Endodermal cell (in vitro differentiated cells): ENCODE results near the gene GLIS1. TPM values are rescaled to one million over a fixed set of nuclear protein-coding genes. Genes with fewer than 3 reads are reported as not detected.
A peak's percentile ranks its signal among the peaks of the same experiment; 100 is the strongest.

ENCODE experiments used
- DNase-seq: peaks from one replicate; pipeline ENCODE4 v3.0.0-alpha.2; 2017
- H3K27ac ChIP-seq: 2 replicates; pipeline ENCODE4 v1.5.1; 2013; ENCODE audit warnings: mild to moderate bottlenecking, low read depth, low read length, moderate library complexity
- H3K27me3 ChIP-seq: 2 replicates; pipeline ENCODE4 v1.6.1; 2013; ENCODE audit warnings: mild to moderate bottlenecking, low read length, moderate library complexity; ENCODE audit not compliant: insufficient read depth, control insufficient read depth, poor library complexity, severe bottlenecking
- H3K36me3 ChIP-seq: 2 replicates; pipeline ENCODE4 v1.7.0; 2013; ENCODE audit warnings: mild to moderate bottlenecking, low read length, moderate library complexity; ENCODE audit not compliant: control insufficient read depth, insufficient read depth
- H3K4me1 ChIP-seq: one replicate; pipeline ENCODE4 v1.7.0; 2013; ENCODE audit warnings: low read length; ENCODE audit not compliant: control insufficient read depth, insufficient read depth
- H3K4me3 ChIP-seq: 2 replicates; pipeline ENCODE4 v1.5.1; 2013; ENCODE audit warnings: mild to moderate bottlenecking, low read length, moderate library complexity
- H3K9ac ChIP-seq: 2 replicates; pipeline ENCODE4 v1.6.1; 2013; ENCODE audit warnings: mild to moderate bottlenecking, low read length, moderate library complexity; ENCODE audit not compliant: poor library complexity, severe bottlenecking; ENCODE audit errors: extremely low read depth
- H3K9me3 ChIP-seq: 2 replicates; pipeline ENCODE4 v1.6.1; 2013; ENCODE audit warnings: mild to moderate bottlenecking, low read length, moderate library complexity; ENCODE audit not compliant: control insufficient read depth
- H3K27ac Mint-ChIP-seq: 2 replicates; pipeline ENCODE4 v1.8.0; 2020; ENCODE audit warnings: mixed read lengths
- H3K27me3 Mint-ChIP-seq: 2 replicates; pipeline ENCODE4 v1.8.0; 2021; ENCODE audit warnings: mild to moderate bottlenecking, mixed read lengths; ENCODE audit not compliant: insufficient read depth
- H3K36me3 Mint-ChIP-seq: 2 replicates; pipeline ENCODE4 v1.8.0; 2020; ENCODE audit warnings: low read depth, mixed read lengths
- H3K4me1 Mint-ChIP-seq: 2 replicates; pipeline ENCODE4 v1.8.0; 2020; ENCODE audit warnings: mixed read lengths
- H3K4me3 Mint-ChIP-seq: 2 replicates; pipeline ENCODE4 v1.8.0; 2020; ENCODE audit warnings: mild to moderate bottlenecking, moderate library complexity, mixed read lengths
- H3K9me3 Mint-ChIP-seq: 2 replicates; pipeline ENCODE4 v1.8.0; 2020; ENCODE audit warnings: mild to moderate bottlenecking, mixed read lengths
- WGBS, 2 experiments: methylation state at CpG; one replicate each; pipeline versions ENCODE4 v1.1.5 to v1.1.7; 2013; ENCODE audit warnings: missing lambda C conversion rate in 2 of 2, mixed read lengths in 1 of 2; ENCODE audit not compliant: insufficient coverage in 1 of 2, insufficient read length in 1 of 2; 5-methylcytosine and 5-hydroxymethylcytosine counted together
- total RNA-seq, 2 donors: library from RNA; stranded (reverse); fragmentation: NEBNext Ultra II Directional in 1 of 2; extraction: Animal tissue kit (Norgen Biotek cat#: 25700) in 1 of 2; gene quantifications; 2 replicates in 1 of 2; 3 replicates in 1 of 2; pipeline ENCODE4 v1.2.1, GENCODE V29; 2021
- TF ChIP-seq, protein P1 (sequence below): fragments of 200-600 bp; sonication (generic); conservative IDR thresholded peaks from 2 replicates; pipeline ENCODE4 v1.5.0; 2021; ENCODE audit warnings: antibody characterized with exemption, mild to moderate bottlenecking

The GLIS1 gene
- total RNA-seq, 2 donors from 2014 or later, result 2.1 to 3.9 TPM

DNA sequence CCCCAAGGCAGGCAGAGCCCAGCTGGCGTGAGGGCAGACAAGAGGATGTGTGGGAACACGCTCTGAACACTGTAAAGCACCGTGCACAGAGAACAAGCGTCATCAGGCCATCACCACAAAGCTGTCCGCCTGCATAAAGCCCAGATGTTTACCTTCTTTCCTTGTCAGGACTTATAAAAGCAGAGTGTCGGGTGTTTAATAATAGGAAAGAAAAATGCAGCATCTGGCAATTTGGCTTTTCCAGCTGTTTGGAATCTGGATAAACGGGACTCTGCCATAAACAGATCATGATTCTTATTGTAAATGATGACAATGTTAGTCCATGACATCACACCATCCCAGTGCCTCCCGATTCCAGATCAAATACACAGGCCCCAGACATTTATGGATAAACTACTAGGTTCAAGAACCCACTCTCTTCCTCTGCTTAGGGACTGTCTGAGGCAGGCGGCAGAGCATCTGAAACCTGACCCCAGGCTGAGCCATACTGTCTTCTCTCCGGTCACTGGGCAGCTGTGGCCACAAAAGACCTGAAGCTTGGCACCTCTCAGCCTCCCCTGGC is 4.2 kb downstream of the GLIS1 start:
- Mint-ChIP-seq H3K27me3 (peaks cover 30% of the 10 kb centered on the region), H3K4me1 (peaks cover 20% of the 10 kb centered on the region), H3K9me3 (no peaks in the 10 kb centered on the region), H3K4me3 (no peak overlapping the region), H3K36me3 (no peaks in the 10 kb centered on the region), H3K27ac (no peak overlapping the region)
- H3K27ac ChIP-seq, result no peak overlapping the region
- no peaks in the 10 kb centered on the region for H3K36me3 ChIP-seq
- TF ChIP-seq, protein P1, sequence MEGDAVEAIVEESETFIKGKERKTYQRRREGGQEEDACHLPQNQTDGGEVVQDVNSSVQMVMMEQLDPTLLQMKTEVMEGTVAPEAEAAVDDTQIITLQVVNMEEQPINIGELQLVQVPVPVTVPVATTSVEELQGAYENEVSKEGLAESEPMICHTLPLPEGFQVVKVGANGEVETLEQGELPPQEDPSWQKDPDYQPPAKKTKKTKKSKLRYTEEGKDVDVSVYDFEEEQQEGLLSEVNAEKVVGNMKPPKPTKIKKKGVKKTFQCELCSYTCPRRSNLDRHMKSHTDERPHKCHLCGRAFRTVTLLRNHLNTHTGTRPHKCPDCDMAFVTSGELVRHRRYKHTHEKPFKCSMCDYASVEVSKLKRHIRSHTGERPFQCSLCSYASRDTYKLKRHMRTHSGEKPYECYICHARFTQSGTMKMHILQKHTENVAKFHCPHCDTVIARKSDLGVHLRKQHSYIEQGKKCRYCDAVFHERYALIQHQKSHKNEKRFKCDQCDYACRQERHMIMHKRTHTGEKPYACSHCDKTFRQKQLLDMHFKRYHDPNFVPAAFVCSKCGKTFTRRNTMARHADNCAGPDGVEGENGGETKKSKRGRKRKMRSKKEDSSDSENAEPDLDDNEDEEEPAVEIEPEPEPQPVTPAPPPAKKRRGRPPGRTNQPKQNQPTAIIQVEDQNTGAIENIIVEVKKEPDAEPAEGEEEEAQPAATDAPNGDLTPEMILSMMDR, result no peak
- H3K9ac ChIP-seq, result no peak overlapping the region
- DNase-seq, result peak; percentile 65
- no peaks in the 10 kb centered on the region for H3K9me3 ChIP-seq
- H3K4me1 ChIP-seq, result peaks cover 11% of the 10 kb centered on the region
- 82 to 89% methylated on average over 6 to 10 of the region's 10 CpGs for WGBS, 2 experiments
- H3K4me3 ChIP-seq, result no peak overlapping the region
- H3K27me3 ChIP-seq, result peaks cover 43% of the 10 kb centered on the region

- Mint-ChIP-seq H3K27me3 (peaks cover 26% of the 10 kb centered on the region), H3K27ac (no peak overlapping the region), H3K4me1 (peaks cover 23% of the 10 kb centered on the region), H3K4me3 (no peak overlapping the region), H3K9me3 (no peaks in the 10 kb centered on the region), H3K36me3 (no peaks in the 10 kb centered on the region)
- Histone ChIP-seq H3K27ac (no peak overlapping the region), H3K9me3 (no peaks in the 10 kb centered on the region), H3K4me3 (no peak overlapping the region), H3K36me3 (no peaks in the 10 kb centered on the region), H3K9ac (no peak overlapping the region), H3K27me3 (peaks cover 39% of the 10 kb centered on the region), H3K4me1 (peaks cover 11% of the 10 kb centered on the region)
- 93 to 96% methylated on average over 10 of the region's 10 CpGs for WGBS, 2 experiments
- TF ChIP-seq, protein P1, result no peak
- DNase-seq, result no peak
Observed at GRCh38 chr1:53733975-53734649, 4.9 kb downstream of the GLIS1 start.

DNA sequence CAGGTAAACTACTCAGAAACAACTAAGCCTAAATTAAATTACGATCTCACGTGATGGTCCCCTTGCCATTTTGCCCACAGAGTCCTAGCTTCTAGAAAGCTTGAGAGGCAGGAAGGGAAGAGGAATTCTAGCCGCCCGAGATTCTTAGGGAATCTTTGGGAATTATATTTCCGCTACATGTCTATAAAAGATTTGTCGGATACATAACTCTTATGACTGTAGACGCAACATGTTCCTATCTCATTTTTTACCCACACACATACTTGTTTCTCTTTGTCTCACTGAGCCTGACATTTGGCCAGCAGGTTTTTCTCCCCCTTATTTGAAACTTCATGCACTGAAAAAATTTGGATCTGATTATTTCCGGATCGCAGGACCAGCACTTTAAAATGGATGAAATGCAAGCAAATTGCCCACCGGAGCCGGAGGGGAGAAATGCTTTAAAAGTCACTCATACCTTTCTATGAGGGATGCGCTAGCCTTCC is 5.5 kb downstream of the GLIS1 start:
- no peaks in the 10 kb centered on the region for H3K36me3 ChIP-seq
- H3K9me3 ChIP-seq, result no peaks in the 10 kb centered on the region
- peaks cover 26% of the 10 kb centered on the region for H3K4me1 Mint-ChIP-seq
- peaks cover 35% of the 10 kb centered on the region for H3K27me3 ChIP-seq
- TF ChIP-seq, protein P1, result no peak
- no peak for DNase-seq
- peaks cover 11% of the 10 kb centered on the region for H3K4me1 ChIP-seq
- H3K27ac Mint-ChIP-seq, result no peak overlapping the region
- H3K4me3 Mint-ChIP-seq, result no peak overlapping the region
- H3K4me3 ChIP-seq, result no peak overlapping the region
- H3K36me3 Mint-ChIP-seq, result no peaks in the 10 kb centered on the region
- WGBS, 2 experiments, result 85 to 92% methylated on average over 11 to 12 of the region's 12 CpGs
- no peaks in the 10 kb centered on the region for H3K9me3 Mint-ChIP-seq
- H3K9ac ChIP-seq, result no peak overlapping the region
- H3K27me3 Mint-ChIP-seq, result peaks cover 22% of the 10 kb centered on the region
- H3K27ac ChIP-seq, result no peak overlapping the region
